Thoracic aorta (tissue), 2 donors: ENCODE measurements around the gene FGGY. TPM values are rescaled to one million over a fixed set of nuclear protein-coding genes. Genes with fewer than 3 reads are reported as not detected.

Source experiments
- ATAC-seq: fragments of 150-250 bp; one replicate; pipeline ENCODE4 v1.8.0; 2017; ENCODE audit warnings: low read depth; ENCODE audit not compliant: insufficient number of reproducible peaks, low FRiP score
- DNase-seq: peaks from one replicate; pipeline ENCODE4 v3.0.0-alpha.2; 2020; ENCODE audit warnings: low spot score
- H3K27ac ChIP-seq, 2 donors: fragments of 200-600 bp; sonication (generic); 1 replicate in 1 of 2; 2 replicates in 1 of 2; pipeline ENCODE4 v1.5.1; 2016; ENCODE audit warnings: mild to moderate bottlenecking in 2 of 2, moderate library complexity in 2 of 2
- H3K27me3 ChIP-seq: fragments of 200-600 bp; sonication (generic); replicated peaks from 2 replicates; pipeline ENCODE4 v1.6.0; 2016; ENCODE audit warnings: mild to moderate bottlenecking; ENCODE audit not compliant: insufficient read depth
- H3K36me3 ChIP-seq: fragments of 200-600 bp; sonication (generic); one replicate; pipeline ENCODE4 v1.5.1; 2016
- H3K4me1 ChIP-seq, 2 donors: fragments of 200-600 bp; sonication (generic); 1 replicate in 1 of 2; 2 replicates in 1 of 2; pipeline versions ENCODE4 v1.5.1 to v1.6.0; 2016; ENCODE audit warnings: low read depth in 2 of 2, mild to moderate bottlenecking in 1 of 2; ENCODE audit not compliant: control insufficient read depth in 1 of 2
- H3K4me3 ChIP-seq: fragments of 200-600 bp; sonication (generic); 2 replicates; pipeline ENCODE4 v1.5.1; 2016; ENCODE audit warnings: mild to moderate bottlenecking
- H3K9me3 ChIP-seq: fragments of 200-600 bp; sonication (generic); 2 replicates; pipeline ENCODE4 v1.5.1; 2016
- total RNA-seq, 2 donors: library from RNA; depleted of rRNA; stranded (reverse); fragments of >200 nt; gene quantifications; one replicate each; pipeline versions ENCODE4 v1.1.0 to v1.2.3, GENCODE V29; 2016
- TF ChIP-seq, protein P1 (sequence below): fragments of 200-600 bp; sonication (generic); IDR thresholded peaks from one replicate; pipeline ENCODE4 v1.5.1; 2019; ENCODE audit warnings: antibody characterized with exemption

The FGGY gene
- total RNA-seq, 2 donors from 2014 or later, result 6.5 to 9.9 TPM

DNA sequence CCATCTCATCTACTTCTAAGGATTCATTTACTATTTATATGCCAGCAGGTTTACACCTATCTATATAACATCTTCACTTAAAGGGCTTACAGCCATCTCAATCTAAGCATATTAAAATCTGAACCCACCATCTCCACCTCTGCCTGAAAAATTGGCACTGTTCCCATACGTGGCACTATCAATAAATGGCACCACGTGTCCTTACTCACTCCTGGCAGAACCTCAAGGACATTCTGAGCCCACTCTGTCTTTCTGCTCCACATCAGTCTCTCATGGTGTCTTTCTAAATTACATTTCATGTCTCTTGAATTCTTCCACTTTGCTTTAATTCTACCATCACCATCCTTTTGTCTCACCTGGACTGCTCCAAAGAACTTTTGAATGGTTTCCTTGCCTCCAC lies 445.6 kb downstream of the FGGY start:
- no peak overlapping the region for H3K4me3 ChIP-seq
- H3K27ac ChIP-seq, result no peak overlapping the region
- ATAC-seq (no peak), DNase-seq (no peak)
- H3K27me3 ChIP-seq, result no peaks in the 10 kb centered on the region
- H3K9me3 ChIP-seq, result no peaks in the 10 kb centered on the region
- no peaks in the 10 kb centered on the region for H3K36me3 ChIP-seq
- peaks cover 22 to 31% of the 10 kb centered on the region in 2 donors for H3K4me1 ChIP-seq
- TF ChIP-seq, protein P1, sequence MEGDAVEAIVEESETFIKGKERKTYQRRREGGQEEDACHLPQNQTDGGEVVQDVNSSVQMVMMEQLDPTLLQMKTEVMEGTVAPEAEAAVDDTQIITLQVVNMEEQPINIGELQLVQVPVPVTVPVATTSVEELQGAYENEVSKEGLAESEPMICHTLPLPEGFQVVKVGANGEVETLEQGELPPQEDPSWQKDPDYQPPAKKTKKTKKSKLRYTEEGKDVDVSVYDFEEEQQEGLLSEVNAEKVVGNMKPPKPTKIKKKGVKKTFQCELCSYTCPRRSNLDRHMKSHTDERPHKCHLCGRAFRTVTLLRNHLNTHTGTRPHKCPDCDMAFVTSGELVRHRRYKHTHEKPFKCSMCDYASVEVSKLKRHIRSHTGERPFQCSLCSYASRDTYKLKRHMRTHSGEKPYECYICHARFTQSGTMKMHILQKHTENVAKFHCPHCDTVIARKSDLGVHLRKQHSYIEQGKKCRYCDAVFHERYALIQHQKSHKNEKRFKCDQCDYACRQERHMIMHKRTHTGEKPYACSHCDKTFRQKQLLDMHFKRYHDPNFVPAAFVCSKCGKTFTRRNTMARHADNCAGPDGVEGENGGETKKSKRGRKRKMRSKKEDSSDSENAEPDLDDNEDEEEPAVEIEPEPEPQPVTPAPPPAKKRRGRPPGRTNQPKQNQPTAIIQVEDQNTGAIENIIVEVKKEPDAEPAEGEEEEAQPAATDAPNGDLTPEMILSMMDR, result no peak

DNA sequence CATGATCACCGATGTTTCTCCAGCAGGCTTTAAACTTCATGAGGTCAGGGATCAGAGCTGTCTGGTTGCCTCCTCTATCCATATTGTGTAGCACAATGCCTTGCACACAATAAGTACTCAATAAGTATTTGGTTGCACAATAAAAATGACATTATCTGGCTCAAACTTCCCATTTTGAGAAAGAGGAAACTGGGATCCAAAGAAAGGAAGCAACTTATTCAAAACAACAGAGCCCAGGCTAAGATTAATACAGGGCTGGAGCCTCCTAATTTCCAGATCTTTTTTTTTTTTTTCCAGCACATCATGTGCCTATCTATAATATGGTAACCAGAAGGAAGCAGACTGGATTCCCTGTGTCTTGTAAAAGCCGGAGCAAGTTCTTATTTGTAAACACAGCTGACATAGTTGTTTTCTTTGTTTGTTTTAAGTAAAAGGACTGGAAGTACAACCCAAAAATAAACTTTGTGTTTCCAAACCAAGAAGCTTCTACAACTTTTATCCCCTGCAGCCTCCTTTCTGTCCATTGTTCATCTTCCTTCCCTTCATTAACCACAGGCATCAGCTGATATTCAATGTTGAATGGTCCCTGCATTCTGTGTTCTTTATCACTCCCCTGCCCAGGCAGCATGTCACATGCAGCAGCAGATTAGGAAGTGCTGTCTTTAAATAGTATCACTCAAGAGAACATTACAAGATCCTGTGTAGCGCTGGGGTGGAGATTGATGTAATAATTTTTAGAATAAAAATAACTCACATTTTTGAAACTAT lies 446.6 kb downstream of the FGGY start:
- Histone ChIP-seq H3K36me3 (no peaks in the 10 kb centered on the region), H3K4me1 (peaks cover 17 to 25% of the 10 kb centered on the region in 2 donors), H3K27me3 (no peaks in the 10 kb centered on the region), H3K9me3 (no peaks in the 10 kb centered on the region), H3K4me3 (peak overlapping the region; percentile 4), H3K27ac (peak overlapping the region; percentile 42 to 45)
- TF ChIP-seq, protein P1, result no peak
- DNase-seq (no peak), ATAC-seq (no peak)

GRCh38 chr1:59747420-59748024 lies 450.6 kb downstream of the FGGY start:
- DNase-seq (no peak), ATAC-seq (no peak)
- Histone ChIP-seq H3K4me3 (no peak overlapping the region), H3K4me1 (peaks cover 13 to 26% of the 10 kb centered on the region in 2 donors), H3K27me3 (no peaks in the 10 kb centered on the region), H3K36me3 (no peaks in the 10 kb centered on the region), H3K9me3 (no peaks in the 10 kb centered on the region), H3K27ac (no peak overlapping the region)
- TF ChIP-seq, protein P1, result no peak

- TF ChIP-seq, protein P1, result no peak
- Histone ChIP-seq H3K4me1 (peaks cover 13 to 21% of the 10 kb centered on the region in 2 donors), H3K27ac (no peak overlapping the region), H3K36me3 (no peaks in the 10 kb centered on the region), H3K4me3 (no peak overlapping the region), H3K27me3 (no peaks in the 10 kb centered on the region), H3K9me3 (no peaks in the 10 kb centered on the region)
- ATAC-seq (no peak), DNase-seq (no peak)
These were observed 451.2 kb downstream of the FGGY start for GRCh38 chr1:59748123-59748522.

GRCh38 chr1:59750328-59751003 lies 453.6 kb downstream of the FGGY start:
- peaks cover 0 to 8% of the 10 kb centered on the region in 2 donors for H3K4me1 ChIP-seq
- TF ChIP-seq, protein P1, result no peak
- H3K27ac ChIP-seq, result no peak overlapping the region
- no peaks in the 10 kb centered on the region for H3K27me3 ChIP-seq
- no peaks in the 10 kb centered on the region for H3K9me3 ChIP-seq
- DNase-seq, result peak; percentile 26
- no peaks in the 10 kb centered on the region for H3K36me3 ChIP-seq
- H3K4me3 ChIP-seq, result no peak overlapping the region
- ATAC-seq, result peak; percentile 29
